WERI-Rb-1 (cell line): ENCODE measurements around the gene ANKRD39.

ENCODE experiments used
- DNase-seq: peaks from one replicate; pipeline ENCODE4 v3.0.0-alpha.2; 2020
- H3K27ac ChIP-seq: fragments of 250-450 bp; sonication (Bioruptor Pico); 2 replicates; pipeline ENCODE4 v1.5.1; 2020; ENCODE audit warnings: mild to moderate bottlenecking, moderate library complexity
- H3K27me3 ChIP-seq: fragments of 250-450 bp; sonication (Bioruptor Pico); 2 replicates; pipeline ENCODE4 v1.5.1; 2021; ENCODE audit warnings: mild to moderate bottlenecking, low read depth, moderate library complexity; ENCODE audit not compliant: insufficient read depth, severe bottlenecking
- H3K36me3 ChIP-seq: fragments of 250-450 bp; sonication (Bioruptor Pico); 2 replicates; pipeline ENCODE4 v1.5.1; 2020; ENCODE audit warnings: mild to moderate bottlenecking, moderate library complexity
- H3K4me3 ChIP-seq: 2 replicates; pipeline ENCODE4 v1.5.1; 2011; ENCODE audit warnings: low read depth, mild to moderate bottlenecking, control low read depth, low read length
- H3K9me3 ChIP-seq: fragments of 250-450 bp; sonication (Bioruptor Pico); 2 replicates; pipeline ENCODE4 v1.5.1; 2021; ENCODE audit warnings: mild to moderate bottlenecking, moderate library complexity; ENCODE audit not compliant: severe bottlenecking
- CTCF ChIP-seq: IDR thresholded peaks from 2 replicates; pipeline ENCODE4 v1.5.1; 2011; ENCODE audit warnings: low read depth, mild to moderate bottlenecking, control low read depth, inconsistent platforms, low read length

The ANKRD39 gene

GRCh38 chr2:96869822-96870625 lies 12.2 kb upstream of the ANKRD39 start, which contains the start of gene SEMA4C:
TSS of gene SEMA4C (minus strand) at chr2:96870080. CDS start at chr2:96867886, 2,194 bp downstream.
- Histone ChIP-seq H3K36me3 (peaks cover 37% of the 10 kb centered on the region), H3K27ac (peak within 1 kb of the TSS; percentile 98)

GRCh38 chr2:96869281-96869821 lies 11.5 kb upstream of the ANKRD39 start:
- Histone ChIP-seq H3K4me3 (peak overlapping the region; percentile 79), H3K27ac (peak overlapping the region; percentile 98), H3K36me3 (peaks cover 43% of the 10 kb centered on the region), H3K27me3 (no peaks in the 10 kb centered on the region), H3K9me3 (no peaks in the 10 kb centered on the region)
- no peak for TF ChIP-seq CTCF
- DNase-seq, result peak; percentile 45

More at GRCh38 chr2:96869822-96870625, 12.2 kb upstream of the ANKRD39 start, which contains the start of gene SEMA4C:
- Histone ChIP-seq H3K9me3 (no peaks in the 10 kb centered on the region), H3K4me3 (peak within 1 kb of the TSS; percentile 79), H3K27me3 (no peaks in the 10 kb centered on the region)
- peak; percentile 49 for DNase-seq
- TF ChIP-seq CTCF, result no peak

GRCh38 chr2:96868555-96869280 lies 10.9 kb upstream of the ANKRD39 start:
- DNase-seq, result peak; percentile 91
- H3K27me3 ChIP-seq, result no peaks in the 10 kb centered on the region
- H3K36me3 ChIP-seq, result peaks cover 50% of the 10 kb centered on the region
- peak overlapping the region; percentile 98 for H3K27ac ChIP-seq
- peak; percentile 75 for TF ChIP-seq CTCF
- peak overlapping the region; percentile 79 for H3K4me3 ChIP-seq
- no peaks in the 10 kb centered on the region for H3K9me3 ChIP-seq

- Histone ChIP-seq H3K9me3 (no peaks in the 10 kb centered on the region), H3K4me3 (peak overlapping the region; percentile 79), H3K27me3 (no peaks in the 10 kb centered on the region), H3K36me3 (peaks cover 57% of the 10 kb centered on the region), H3K27ac (peak overlapping the region; percentile 98)
- DNase-seq, result no peak
- TF ChIP-seq CTCF, result no peak
Measured at GRCh38 chr2:96867756-96868554, 10.1 kb upstream of the ANKRD39 start.

- H3K4me3 ChIP-seq, result no peak overlapping the region; the same call in 1 of the 2 replicates
- no peaks in the 10 kb centered on the region for H3K9me3 ChIP-seq
- H3K27ac ChIP-seq, result peak overlapping the region; percentile 98
- H3K27me3 ChIP-seq, result no peaks in the 10 kb centered on the region
- H3K36me3 ChIP-seq, result peaks cover 65% of the 10 kb centered on the region
- no peak for DNase-seq
- no peak for TF ChIP-seq CTCF
Measured at GRCh38 chr2:96866986-96867755, 9.4 kb upstream of the ANKRD39 start.
